ENCODE data around the gene UBE2O. TPM values are rescaled to one million over a fixed set of nuclear protein-coding genes. Genes with fewer than 3 reads are reported as not detected.

The UBE2O gene
- total and polyA plus RNA-seq, 4 donors = 3.3 to 71.5 (median 9.2) TPM

DNA sequence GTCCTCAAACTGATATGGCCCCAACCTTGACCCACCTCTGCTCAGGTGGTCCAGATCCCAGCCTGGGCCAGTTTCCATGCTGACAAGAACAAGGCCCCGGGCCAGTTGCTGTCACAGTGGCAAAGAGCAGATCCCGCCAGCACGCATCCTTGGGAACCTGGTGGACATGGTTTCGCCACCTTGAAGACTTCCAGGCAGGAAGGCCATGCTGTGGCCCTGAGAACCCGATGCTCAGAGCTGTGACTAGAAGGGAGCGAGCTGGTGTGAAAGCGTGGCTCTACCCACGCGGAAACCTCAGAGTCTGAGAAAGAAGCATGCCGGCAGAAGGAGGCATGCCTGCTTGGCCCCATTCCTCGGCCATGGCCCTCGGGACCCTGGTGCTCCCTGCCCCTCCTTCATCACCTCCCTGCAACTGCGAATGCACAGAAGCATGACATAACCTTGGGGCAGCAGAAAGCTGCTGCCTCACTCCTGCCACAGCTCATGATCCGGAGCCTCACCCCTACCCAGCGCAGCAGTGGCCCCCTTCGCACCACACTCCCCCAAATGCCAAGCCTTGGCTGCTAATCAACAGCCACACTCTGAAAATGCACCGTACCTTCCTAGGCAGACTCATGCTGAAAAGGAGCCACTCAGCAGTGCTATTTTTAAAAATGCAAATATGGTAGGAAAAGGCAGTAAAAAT lies 33.2 kb downstream of the UBE2O start:
- DNase-seq (ENCODE audit: low spot score) = no peak
- peaks cover 0 to 8% (median 0%) of the 10 kb centered on the region in 4 donors for H3K4me1 ChIP-seq (ENCODE audit: control insufficient read depth in 4 of 4, insufficient read depth in 4 of 4, low read length in 3 of 4)
- H3K27me3 ChIP-seq (ENCODE audit: control insufficient read depth in 4 of 4, insufficient read depth in 4 of 4, low read length in 3 of 4) = no peaks in the 10 kb centered on the region
- no peak overlapping the region for H3K27ac ChIP-seq (ENCODE audit: low read depth in 1 of 2, low read length in 2 of 2)
- TF ChIP-seq, protein P1, sequence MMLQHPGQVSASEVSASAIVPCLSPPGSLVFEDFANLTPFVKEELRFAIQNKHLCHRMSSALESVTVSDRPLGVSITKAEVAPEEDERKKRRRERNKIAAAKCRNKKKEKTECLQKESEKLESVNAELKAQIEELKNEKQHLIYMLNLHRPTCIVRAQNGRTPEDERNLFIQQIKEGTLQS (IDR thresholded peaks at IDR 0.05) = no peak
- no peak for TF ChIP-seq SP1 (IDR thresholded peaks at IDR 0.05)
- no peak for TF ChIP-seq RAD21 (IDR thresholded peaks at IDR 0.05)
- TF ChIP-seq, protein P2, sequence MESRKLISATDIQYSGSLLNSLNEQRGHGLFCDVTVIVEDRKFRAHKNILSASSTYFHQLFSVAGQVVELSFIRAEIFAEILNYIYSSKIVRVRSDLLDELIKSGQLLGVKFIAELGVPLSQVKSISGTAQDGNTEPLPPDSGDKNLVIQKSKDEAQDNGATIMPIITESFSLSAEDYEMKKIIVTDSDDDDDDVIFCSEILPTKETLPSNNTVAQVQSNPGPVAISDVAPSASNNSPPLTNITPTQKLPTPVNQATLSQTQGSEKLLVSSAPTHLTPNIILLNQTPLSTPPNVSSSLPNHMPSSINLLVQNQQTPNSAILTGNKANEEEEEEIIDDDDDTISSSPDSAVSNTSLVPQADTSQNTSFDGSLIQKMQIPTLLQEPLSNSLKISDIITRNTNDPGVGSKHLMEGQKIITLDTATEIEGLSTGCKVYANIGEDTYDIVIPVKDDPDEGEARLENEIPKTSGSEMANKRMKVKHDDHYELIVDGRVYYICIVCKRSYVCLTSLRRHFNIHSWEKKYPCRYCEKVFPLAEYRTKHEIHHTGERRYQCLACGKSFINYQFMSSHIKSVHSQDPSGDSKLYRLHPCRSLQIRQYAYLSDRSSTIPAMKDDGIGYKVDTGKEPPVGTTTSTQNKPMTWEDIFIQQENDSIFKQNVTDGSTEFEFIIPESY (IDR thresholded peaks at IDR 0.05) = no peak
- TF ChIP-seq JUND (IDR thresholded peaks at IDR 0.05) = no peak
- TF ChIP-seq RXRA (IDR thresholded peaks at IDR 0.05) = no peak
- TF ChIP-seq YY1 (IDR thresholded peaks at IDR 0.05) = no peak
- no peak for TF ChIP-seq HNF4G (IDR thresholded peaks at IDR 0.05)
- TF ChIP-seq, protein P3, sequence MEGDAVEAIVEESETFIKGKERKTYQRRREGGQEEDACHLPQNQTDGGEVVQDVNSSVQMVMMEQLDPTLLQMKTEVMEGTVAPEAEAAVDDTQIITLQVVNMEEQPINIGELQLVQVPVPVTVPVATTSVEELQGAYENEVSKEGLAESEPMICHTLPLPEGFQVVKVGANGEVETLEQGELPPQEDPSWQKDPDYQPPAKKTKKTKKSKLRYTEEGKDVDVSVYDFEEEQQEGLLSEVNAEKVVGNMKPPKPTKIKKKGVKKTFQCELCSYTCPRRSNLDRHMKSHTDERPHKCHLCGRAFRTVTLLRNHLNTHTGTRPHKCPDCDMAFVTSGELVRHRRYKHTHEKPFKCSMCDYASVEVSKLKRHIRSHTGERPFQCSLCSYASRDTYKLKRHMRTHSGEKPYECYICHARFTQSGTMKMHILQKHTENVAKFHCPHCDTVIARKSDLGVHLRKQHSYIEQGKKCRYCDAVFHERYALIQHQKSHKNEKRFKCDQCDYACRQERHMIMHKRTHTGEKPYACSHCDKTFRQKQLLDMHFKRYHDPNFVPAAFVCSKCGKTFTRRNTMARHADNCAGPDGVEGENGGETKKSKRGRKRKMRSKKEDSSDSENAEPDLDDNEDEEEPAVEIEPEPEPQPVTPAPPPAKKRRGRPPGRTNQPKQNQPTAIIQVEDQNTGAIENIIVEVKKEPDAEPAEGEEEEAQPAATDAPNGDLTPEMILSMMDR (IDR thresholded peaks at IDR 0.05; ENCODE audit: low read depth, low read length, missing input control) = no peak
- no peak for TF ChIP-seq EGR1 (IDR thresholded peaks at IDR 0.05; ENCODE audit: low read depth in 2 of 2)
- TF ChIP-seq FOXA1 (IDR thresholded peaks at IDR 0.05) = no peak
- no peak for TF ChIP-seq HNF4A (conservative IDR thresholded peaks at IDR 0.05)
- H3K9me3 ChIP-seq (ENCODE audit: control insufficient read depth in 4 of 4, low read length in 3 of 4) = no peaks in the 10 kb centered on the region
- no peaks in the 10 kb centered on the region for H3K36me3 ChIP-seq (ENCODE audit: control insufficient read depth in 4 of 4, insufficient read depth in 3 of 4, low read depth in 1 of 4, low read length in 3 of 4)
- H3K9ac ChIP-seq (ENCODE audit: low read depth in 1 of 2, low read length in 2 of 2) = no peak overlapping the region
- H3K4me3 ChIP-seq (ENCODE audit: low read depth in 1 of 3, low read length in 3 of 3) = no peak overlapping the region
- 91% methylated on average over 17 of the region's 17 CpGs for WGBS

DNA sequence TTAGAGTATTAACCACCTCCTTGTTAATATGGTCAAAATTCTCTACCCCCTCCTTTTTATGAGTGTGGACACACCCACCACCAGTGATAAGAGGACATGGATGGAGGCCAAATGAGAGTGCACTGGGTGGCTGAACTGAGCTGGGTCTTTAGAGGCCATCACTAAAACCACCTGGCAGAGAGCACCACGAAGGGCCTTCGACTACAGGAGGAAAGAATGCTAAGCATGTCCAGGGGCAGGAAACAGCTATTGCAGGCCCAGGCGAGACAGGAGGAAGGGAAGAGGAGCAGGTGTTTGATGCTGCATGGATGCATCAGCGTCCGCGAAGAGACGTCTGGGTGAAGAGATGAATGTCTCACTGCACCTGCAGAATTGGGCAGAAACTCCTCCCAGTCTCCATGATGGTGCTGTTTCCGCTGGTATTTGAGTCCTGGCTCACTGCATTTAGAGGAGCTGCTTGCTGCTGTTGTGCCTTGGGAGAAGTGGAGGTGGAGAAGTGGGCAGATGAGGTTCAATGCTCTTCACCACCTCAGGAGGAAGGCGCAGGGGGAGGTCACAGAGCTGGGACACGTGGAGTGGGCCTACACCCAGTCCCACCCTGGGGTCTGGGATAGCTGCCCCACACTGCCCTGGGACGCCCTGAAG lies 35.3 kb downstream of the UBE2O start:
- WGBS = 84% methylated on average over 11 of the region's 11 CpGs
- H3K27ac ChIP-seq (ENCODE audit: low read depth in 1 of 2, low read length in 2 of 2) = no peak overlapping the region
- no peaks in the 10 kb centered on the region for H3K36me3 ChIP-seq (ENCODE audit: control insufficient read depth in 4 of 4, insufficient read depth in 3 of 4, low read depth in 1 of 4, low read length in 3 of 4)
- H3K9me3 ChIP-seq (ENCODE audit: control insufficient read depth in 4 of 4, low read length in 3 of 4) = no peaks in the 10 kb centered on the region
- peak; percentile 59 for DNase-seq (ENCODE audit: low spot score)
- H3K9ac ChIP-seq (ENCODE audit: low read depth in 1 of 2, low read length in 2 of 2) = no peak overlapping the region
- H3K4me1 ChIP-seq (ENCODE audit: control insufficient read depth in 4 of 4, insufficient read depth in 4 of 4, low read length in 3 of 4) = peaks cover 0 to 8% (median 0%) of the 10 kb centered on the region in 4 donors
- H3K27me3 ChIP-seq (ENCODE audit: control insufficient read depth in 4 of 4, insufficient read depth in 4 of 4, low read length in 3 of 4) = no peaks in the 10 kb centered on the region
- H3K4me3 ChIP-seq (ENCODE audit: low read depth in 1 of 3, low read length in 3 of 3) = no peak overlapping the region
- TF ChIP-seq FOXA1 (IDR thresholded peaks at IDR 0.05) (no peak), GABPA (IDR thresholded peaks at IDR 0.05 in 1 of 2, conservative IDR thresholded peaks at IDR 0.05 in 1 of 2) (no peak), NR2F2 (IDR thresholded peaks at IDR 0.05) (no peak), YY1 (IDR thresholded peaks at IDR 0.05) (no peak), EGR1 (IDR thresholded peaks at IDR 0.05; ENCODE audit: low read depth in 2 of 2) (no peak), JUND (IDR thresholded peaks at IDR 0.05) (no peak), FOXA2 (IDR thresholded peaks at IDR 0.05) (no peak), TAF1 (conservative IDR thresholded peaks at IDR 0.05) (no peak), HNF4G (IDR thresholded peaks at IDR 0.05) (no peak), RAD21 (IDR thresholded peaks at IDR 0.05) (no peak), SP1 (IDR thresholded peaks at IDR 0.05) (no peak), HNF4A (conservative IDR thresholded peaks at IDR 0.05) (no peak)
- TF ChIP-seq, protein P4, sequence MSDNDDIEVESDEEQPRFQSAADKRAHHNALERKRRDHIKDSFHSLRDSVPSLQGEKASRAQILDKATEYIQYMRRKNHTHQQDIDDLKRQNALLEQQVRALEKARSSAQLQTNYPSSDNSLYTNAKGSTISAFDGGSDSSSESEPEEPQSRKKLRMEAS (IDR thresholded peaks at IDR 0.05) = no peak
- TF ChIP-seq, protein P2 (IDR thresholded peaks at IDR 0.05) = no peak
- TF ChIP-seq, protein P5, sequence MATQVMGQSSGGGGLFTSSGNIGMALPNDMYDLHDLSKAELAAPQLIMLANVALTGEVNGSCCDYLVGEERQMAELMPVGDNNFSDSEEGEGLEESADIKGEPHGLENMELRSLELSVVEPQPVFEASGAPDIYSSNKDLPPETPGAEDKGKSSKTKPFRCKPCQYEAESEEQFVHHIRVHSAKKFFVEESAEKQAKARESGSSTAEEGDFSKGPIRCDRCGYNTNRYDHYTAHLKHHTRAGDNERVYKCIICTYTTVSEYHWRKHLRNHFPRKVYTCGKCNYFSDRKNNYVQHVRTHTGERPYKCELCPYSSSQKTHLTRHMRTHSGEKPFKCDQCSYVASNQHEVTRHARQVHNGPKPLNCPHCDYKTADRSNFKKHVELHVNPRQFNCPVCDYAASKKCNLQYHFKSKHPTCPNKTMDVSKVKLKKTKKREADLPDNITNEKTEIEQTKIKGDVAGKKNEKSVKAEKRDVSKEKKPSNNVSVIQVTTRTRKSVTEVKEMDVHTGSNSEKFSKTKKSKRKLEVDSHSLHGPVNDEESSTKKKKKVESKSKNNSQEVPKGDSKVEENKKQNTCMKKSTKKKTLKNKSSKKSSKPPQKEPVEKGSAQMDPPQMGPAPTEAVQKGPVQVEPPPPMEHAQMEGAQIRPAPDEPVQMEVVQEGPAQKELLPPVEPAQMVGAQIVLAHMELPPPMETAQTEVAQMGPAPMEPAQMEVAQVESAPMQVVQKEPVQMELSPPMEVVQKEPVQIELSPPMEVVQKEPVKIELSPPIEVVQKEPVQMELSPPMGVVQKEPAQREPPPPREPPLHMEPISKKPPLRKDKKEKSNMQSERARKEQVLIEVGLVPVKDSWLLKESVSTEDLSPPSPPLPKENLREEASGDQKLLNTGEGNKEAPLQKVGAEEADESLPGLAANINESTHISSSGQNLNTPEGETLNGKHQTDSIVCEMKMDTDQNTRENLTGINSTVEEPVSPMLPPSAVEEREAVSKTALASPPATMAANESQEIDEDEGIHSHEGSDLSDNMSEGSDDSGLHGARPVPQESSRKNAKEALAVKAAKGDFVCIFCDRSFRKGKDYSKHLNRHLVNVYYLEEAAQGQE (IDR thresholded peaks at IDR 0.05) = no peak
- TF ChIP-seq, protein P3 (IDR thresholded peaks at IDR 0.05; ENCODE audit: low read depth, low read length, missing input control) = no peak

Data from liver (tissue), 9 donors.